Muscle layer of colon (tissue), 2 donors: ENCODE data around the gene MMP10.

Source experiments
- H3K27ac ChIP-seq: one replicate; pipeline ENCODE4 v1.7.0; 2013; ENCODE audit warnings: low read depth, mild to moderate bottlenecking, low read length, moderate library complexity
- H3K27me3 ChIP-seq, 2 donors: one replicate each; pipeline ENCODE4 v1.7.0; 2013; ENCODE audit warnings: low read length in 2 of 2, mild to moderate bottlenecking in 2 of 2; ENCODE audit not compliant: insufficient read depth in 2 of 2, control insufficient read depth in 1 of 2
- H3K36me3 ChIP-seq: one replicate; pipeline ENCODE4 v1.7.0; 2013; ENCODE audit warnings: mild to moderate bottlenecking, low read length; ENCODE audit not compliant: insufficient read depth
- H3K4me1 ChIP-seq: one replicate; pipeline ENCODE4 v1.7.0; 2013; ENCODE audit warnings: mild to moderate bottlenecking, low read length; ENCODE audit not compliant: insufficient read depth
- H3K4me3 ChIP-seq, 2 donors: one replicate each; pipeline ENCODE4 v1.7.0; 2013; ENCODE audit warnings: low read length in 2 of 2, low read depth in 1 of 2, mild to moderate bottlenecking in 1 of 2, moderate library complexity in 1 of 2
- H3K9ac ChIP-seq: one replicate; pipeline ENCODE4 v1.7.0; 2013; ENCODE audit warnings: low read length
- H3K9me3 ChIP-seq: one replicate; pipeline ENCODE4 v1.7.0; 2013; ENCODE audit warnings: mild to moderate bottlenecking, low read length
- donor health status: abdominal sarcoma.
- donor health status: Adenocarcinoma of cecum.

The MMP10 gene

GRCh38 chr11:102780491-102780918, at the start of gene MMP10:
Gene MMP10, minus strand, starts transcription at chr11:102780628. Its CDS starts 37 bp downstream, at chr11:102780591.
- no peaks in the 10 kb centered on the region for H3K27me3 ChIP-seq
- no peaks in the 10 kb centered on the region for H3K4me1 ChIP-seq
- no peak within 1 kb of the TSS for H3K27ac ChIP-seq
- H3K36me3 ChIP-seq = no peaks in the 10 kb centered on the region
- no peak within 1 kb of the TSS for H3K9ac ChIP-seq
- no peaks in the 10 kb centered on the region for H3K9me3 ChIP-seq
- H3K4me3 ChIP-seq = no peak within 1 kb of the TSS

DNA sequence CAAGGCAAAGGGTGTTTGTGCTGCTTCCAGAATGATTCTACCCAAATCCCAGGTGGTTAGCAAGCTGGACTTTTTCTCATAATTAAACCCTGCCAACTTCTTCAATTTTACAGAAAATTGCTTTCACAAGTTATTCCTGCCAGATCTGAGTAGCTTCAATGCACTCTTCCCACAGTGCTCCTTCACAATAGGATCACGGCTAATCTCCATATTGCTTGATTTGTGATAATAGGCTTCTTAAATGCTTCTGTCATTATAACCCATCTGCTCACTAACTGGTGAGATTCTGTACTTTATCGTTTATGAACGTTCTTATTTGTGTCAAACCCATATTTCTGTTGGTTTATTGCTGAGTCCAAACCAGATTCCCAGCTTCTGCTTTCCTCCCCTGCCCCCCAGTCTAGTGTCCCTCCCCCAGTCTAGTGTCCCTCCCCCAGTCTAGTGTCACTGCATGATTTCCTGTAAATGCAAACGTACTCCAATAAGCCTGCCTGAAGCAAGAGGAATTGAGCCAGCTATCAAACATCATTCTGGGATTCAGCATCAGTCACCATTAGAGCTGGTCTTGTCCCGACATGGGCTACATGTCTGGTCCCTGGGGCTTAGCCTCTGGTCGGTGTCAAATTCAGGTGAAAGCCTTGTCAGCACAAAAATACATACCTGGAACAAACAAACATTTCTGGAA, 49.0 kb upstream of the MMP10 start:
- no peaks in the 10 kb centered on the region for H3K4me1 ChIP-seq
- H3K4me3 ChIP-seq = no peak overlapping the region
- no peak overlapping the region for H3K9ac ChIP-seq
- no peaks in the 10 kb centered on the region for H3K9me3 ChIP-seq
- H3K36me3 ChIP-seq = no peaks in the 10 kb centered on the region
- H3K27ac ChIP-seq = no peak overlapping the region
- H3K27me3 ChIP-seq = no peaks in the 10 kb centered on the region

GRCh38 chr11:102824556-102824955, 44.1 kb upstream of the MMP10 start:
- Histone ChIP-seq H3K27ac (no peak overlapping the region), H3K4me1 (no peaks in the 10 kb centered on the region), H3K9me3 (no peaks in the 10 kb centered on the region)

DNA sequence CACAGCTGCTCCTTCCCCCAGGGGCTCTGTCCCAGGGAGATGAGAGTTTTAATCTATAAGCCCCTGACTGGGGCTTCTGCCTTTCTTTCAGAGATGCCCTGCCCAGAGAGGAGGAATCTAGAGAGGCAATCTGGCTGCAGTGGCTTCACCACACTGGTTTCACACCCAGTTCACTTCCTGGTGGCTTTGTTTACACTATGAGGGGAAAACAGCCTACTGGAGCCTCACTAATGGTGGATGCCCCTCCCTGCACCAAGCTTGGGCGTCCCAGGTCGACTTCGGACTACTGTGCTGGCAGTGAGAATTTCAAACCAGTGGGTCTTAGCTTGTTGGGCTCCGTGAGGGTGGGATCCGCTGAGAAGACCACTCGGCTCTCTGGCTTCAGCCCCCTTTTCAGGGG, 39.1 kb upstream of the MMP10 start:
- Histone ChIP-seq H3K27ac (no peak overlapping the region), H3K9ac (no peak overlapping the region), H3K4me3 (no peak overlapping the region), H3K9me3 (no peaks in the 10 kb centered on the region), H3K27me3 (no peaks in the 10 kb centered on the region), H3K36me3 (no peaks in the 10 kb centered on the region), H3K4me1 (no peaks in the 10 kb centered on the region)

More at GRCh38 chr11:102824556-102824955, 44.1 kb upstream of the MMP10 start:
- no peaks in the 10 kb centered on the region for H3K27me3 ChIP-seq
- no peak overlapping the region for H3K4me3 ChIP-seq
- H3K9ac ChIP-seq = no peak overlapping the region
- H3K36me3 ChIP-seq = no peaks in the 10 kb centered on the region

GRCh38 chr11:102813484-102813883, 33.1 kb upstream of the MMP10 start:
- Histone ChIP-seq H3K9ac (no peak overlapping the region), H3K9me3 (no peaks in the 10 kb centered on the region), H3K36me3 (no peaks in the 10 kb centered on the region), H3K4me1 (no peaks in the 10 kb centered on the region), H3K27ac (no peak overlapping the region), H3K4me3 (no peak overlapping the region), H3K27me3 (no peaks in the 10 kb centered on the region)

- no peak overlapping the region for H3K4me3 ChIP-seq
- no peaks in the 10 kb centered on the region for H3K27me3 ChIP-seq
- H3K36me3 ChIP-seq = no peaks in the 10 kb centered on the region
- no peaks in the 10 kb centered on the region for H3K9me3 ChIP-seq
- no peak overlapping the region for H3K27ac ChIP-seq
- no peak overlapping the region for H3K9ac ChIP-seq
- H3K4me1 ChIP-seq = no peaks in the 10 kb centered on the region
These were observed 31.8 kb upstream of the MMP10 start for GRCh38 chr11:102812188-102812587.

- no peak overlapping the region for H3K4me3 ChIP-seq
These were observed 30.7 kb upstream of the MMP10 start for GRCh38 chr11:102810950-102811660.

DNA sequence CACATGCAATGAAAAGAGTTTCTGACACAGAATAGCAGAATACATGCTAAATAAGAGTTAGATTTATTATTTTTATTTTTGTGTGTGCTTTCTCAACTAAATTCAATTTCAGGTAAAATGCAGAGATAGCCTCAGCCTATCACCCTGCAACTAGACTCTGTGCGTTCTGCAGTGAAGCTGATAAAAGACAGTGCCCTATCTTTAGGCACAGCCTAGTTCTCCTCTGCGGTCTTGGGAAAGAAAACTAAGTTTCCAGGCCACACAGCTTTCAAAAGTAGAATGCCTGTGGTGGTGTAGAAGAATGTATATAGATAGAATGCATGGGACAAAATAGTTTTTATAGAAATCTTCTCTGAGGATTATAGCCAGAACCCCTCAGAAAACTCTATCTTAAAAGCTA, 29.5 kb upstream of the MMP10 start:
- Histone ChIP-seq H3K4me3 (no peak overlapping the region), H3K4me1 (no peaks in the 10 kb centered on the region), H3K27ac (no peak overlapping the region), H3K9ac (no peak overlapping the region), H3K27me3 (no peaks in the 10 kb centered on the region), H3K36me3 (no peaks in the 10 kb centered on the region), H3K9me3 (no peaks in the 10 kb centered on the region)

More at GRCh38 chr11:102810950-102811660, 30.7 kb upstream of the MMP10 start:
- H3K27me3 ChIP-seq = no peaks in the 10 kb centered on the region
- H3K27ac ChIP-seq = no peak overlapping the region
- H3K9ac ChIP-seq = no peak overlapping the region
- no peaks in the 10 kb centered on the region for H3K4me1 ChIP-seq
- H3K9me3 ChIP-seq = no peaks in the 10 kb centered on the region
- no peaks in the 10 kb centered on the region for H3K36me3 ChIP-seq

DNA sequence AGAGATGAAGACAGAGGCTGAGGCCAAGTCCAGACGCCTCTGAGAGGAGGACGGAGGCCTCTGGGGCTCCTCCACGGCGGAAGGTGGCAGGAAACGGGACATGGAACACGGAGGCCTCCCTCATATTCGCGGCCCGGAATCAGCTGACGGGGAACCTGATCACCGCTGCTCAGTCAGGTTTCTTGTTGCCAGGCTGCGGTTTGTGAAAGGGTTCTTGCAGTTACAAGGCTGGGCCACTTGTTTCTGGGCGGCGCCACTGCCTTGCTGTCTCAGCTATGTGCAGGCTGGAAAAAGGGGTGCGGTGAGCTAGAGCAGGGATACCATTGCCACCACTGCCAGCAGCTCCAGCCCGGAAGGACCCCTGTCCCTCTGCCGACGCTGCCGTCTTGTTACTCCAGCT, 27.5 kb upstream of the MMP10 start:
- Histone ChIP-seq H3K4me1 (no peaks in the 10 kb centered on the region), H3K4me3 (no peak overlapping the region), H3K9me3 (no peaks in the 10 kb centered on the region), H3K36me3 (no peaks in the 10 kb centered on the region), H3K9ac (no peak overlapping the region), H3K27ac (no peak overlapping the region), H3K27me3 (no peaks in the 10 kb centered on the region)

- H3K9ac ChIP-seq = no peak overlapping the region
- H3K4me1 ChIP-seq = no peaks in the 10 kb centered on the region
- H3K36me3 ChIP-seq = no peaks in the 10 kb centered on the region
- no peak overlapping the region for H3K27ac ChIP-seq
- H3K27me3 ChIP-seq = no peaks in the 10 kb centered on the region
- H3K9me3 ChIP-seq = no peaks in the 10 kb centered on the region
- H3K4me3 ChIP-seq = no peak overlapping the region
These were observed 25.9 kb upstream of the MMP10 start for GRCh38 chr11:102806296-102806695.

DNA sequence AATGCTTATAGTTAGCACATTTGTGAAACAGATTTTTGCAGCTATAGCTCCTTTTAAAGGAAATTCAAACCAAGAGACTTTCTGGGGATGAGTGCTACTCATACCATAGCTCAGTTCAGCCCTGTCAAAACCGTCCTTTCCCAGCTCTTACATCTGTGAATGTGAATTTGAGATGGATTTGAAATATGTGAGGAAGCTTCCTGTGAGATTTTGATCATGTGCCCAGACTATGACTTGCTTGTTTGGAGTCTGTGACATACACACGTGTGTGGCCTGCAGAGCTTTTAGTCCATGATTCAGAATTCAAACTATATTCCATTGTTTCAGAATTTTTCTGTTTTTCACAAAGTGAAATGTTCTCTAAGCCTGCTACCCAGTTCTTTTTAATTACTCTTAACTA, 21.9 kb upstream of the MMP10 start:
- no peaks in the 10 kb centered on the region for H3K36me3 ChIP-seq
- H3K4me1 ChIP-seq = no peaks in the 10 kb centered on the region
- H3K9ac ChIP-seq = no peak overlapping the region
- H3K4me3 ChIP-seq = no peak overlapping the region
- H3K27me3 ChIP-seq = no peaks in the 10 kb centered on the region
- no peaks in the 10 kb centered on the region for H3K9me3 ChIP-seq
- no peak overlapping the region for H3K27ac ChIP-seq

DNA sequence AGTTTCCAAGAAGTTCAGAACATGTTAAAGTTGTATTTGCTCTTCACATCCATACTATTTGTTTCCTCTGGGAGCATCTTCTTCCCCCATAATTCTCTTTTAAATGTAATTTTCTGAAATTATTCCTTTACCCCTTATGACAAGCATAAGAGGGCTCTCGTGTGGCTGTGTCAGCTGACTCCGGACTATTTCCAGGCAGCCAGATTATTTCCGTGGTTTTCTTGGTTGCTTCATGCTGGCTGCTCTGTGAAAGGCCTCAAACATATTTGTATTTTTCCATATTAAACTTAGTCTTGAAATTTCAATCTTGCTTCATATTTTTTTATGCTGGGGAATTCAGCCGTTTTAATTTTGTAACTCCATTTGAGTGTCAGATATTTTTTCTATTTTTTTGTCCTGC, 20.3 kb upstream of the MMP10 start:
- Histone ChIP-seq H3K9me3 (no peaks in the 10 kb centered on the region), H3K27me3 (no peaks in the 10 kb centered on the region), H3K36me3 (no peaks in the 10 kb centered on the region), H3K4me1 (no peaks in the 10 kb centered on the region), H3K4me3 (no peak overlapping the region), H3K9ac (no peak overlapping the region), H3K27ac (no peak overlapping the region)
